HEK293 (cell line): ENCODE results near the gene RTP3.

Source experiments
- CTCF ChIA-PET: fragments of 350-600 bp; formaldehyde crosslinking; extraction: SDS; loops from one replicate; lab custom pipeline; 2021; ENCODE audit warnings: antibody characterized with exemption; lab: Yijun Ruan, JAX
- POLR2A ChIA-PET: fragments of 300-600 bp; formaldehyde crosslinking; extraction: SDS; loops from one replicate; lab custom pipeline; 2020; ENCODE audit warnings: antibody characterized with exemption, inconsistent platforms; lab: Yijun Ruan, JAX
- H3K27ac ChIP-seq: fragments of 200-500 bp; sonication (Bioruptor generic); 2 replicates; pipeline ENCODE4 v1.5.1; 2014; ENCODE audit warnings: low read depth, low read length, control low read depth, inconsistent platforms; ENCODE audit errors: extremely low read depth
- H3K36me3 ChIP-seq, 2 experiments: fragments of 200-500 bp in 1 of 2; sonication (Bioruptor generic) in 1 of 2; 1 replicate in 1 of 2; 2 replicates in 1 of 2; pipeline ENCODE4 v1.5.1; 2014 to 2017; ENCODE audit warnings: inconsistent platforms in 2 of 2, low read length in 2 of 2; ENCODE audit not compliant: control insufficient read depth in 2 of 2, insufficient read depth in 1 of 2
- H3K4me1 ChIP-seq: fragments of 200-500 bp; sonication (Bioruptor generic); 2 replicates; pipeline ENCODE4 v1.5.1; 2014; ENCODE audit warnings: mild to moderate bottlenecking, low read length, inconsistent platforms; ENCODE audit not compliant: control insufficient read depth, insufficient read depth
- H3K4me3 ChIP-seq: 2 replicates; pipeline ENCODE4 v1.5.1; 2011; ENCODE audit warnings: low read depth, mild to moderate bottlenecking, control low read depth, low read length, moderate library complexity
- H3K9me3 ChIP-seq: fragments of 200-500 bp; sonication (Bioruptor generic); 2 replicates; pipeline ENCODE4 v1.5.1; 2014; ENCODE audit warnings: low read depth, low read length, inconsistent platforms; ENCODE audit not compliant: control insufficient read depth, insufficient read depth
- AEBP2 ChIP-seq: fragments of 450-650 bp; formaldehyde crosslinking; IDR thresholded peaks from 2 replicates; pipeline ENCODE4 v1.5.1; 2016; ENCODE audit warnings: missing biosample characterization, missing genetic modification characterization, borderline replicate concordance
- GLIS1 ChIP-seq: fragments of 450-650 bp; formaldehyde crosslinking; IDR thresholded peaks from 2 replicates; pipeline ENCODE4 v1.5.1; 2016; ENCODE audit warnings: missing biosample characterization, missing genetic modification characterization
- HIC1 ChIP-seq: fragments of 450-650 bp; formaldehyde crosslinking; IDR thresholded peaks from 2 replicates; pipeline ENCODE4 v1.5.1; 2016; ENCODE audit warnings: missing biosample characterization, missing genetic modification characterization
- KLF7 ChIP-seq: fragments of 450-650 bp; formaldehyde crosslinking; IDR thresholded peaks from 2 replicates; pipeline ENCODE4 v1.5.1; 2016; ENCODE audit warnings: missing biosample characterization, missing genetic modification characterization, borderline replicate concordance
- RBAK ChIP-seq: fragments of 450-650 bp; formaldehyde crosslinking; IDR thresholded peaks from 2 replicates; pipeline ENCODE4 v1.5.1; 2016; ENCODE audit warnings: missing biosample characterization, missing genetic modification characterization
- YY1 ChIP-seq: fragments of 450-650 bp; formaldehyde crosslinking; IDR thresholded peaks from 2 replicates; pipeline ENCODE4 v1.5.1; 2018; ENCODE audit warnings: missing biosample characterization, missing genetic modification characterization
- ZBTB21 ChIP-seq: fragments of 450-650 bp; formaldehyde crosslinking; IDR thresholded peaks from 2 replicates; pipeline ENCODE4 v1.5.1; 2017; ENCODE audit warnings: missing biosample characterization, missing genetic modification characterization
- ZFHX2 ChIP-seq: fragments of 450-650 bp; formaldehyde crosslinking; conservative IDR thresholded peaks from 2 replicates; pipeline ENCODE4 v1.5.1; 2016; ENCODE audit warnings: missing biosample characterization, missing genetic modification characterization
- ZNF112 ChIP-seq: fragments of 450-650 bp; formaldehyde crosslinking; IDR thresholded peaks from 2 replicates; pipeline ENCODE4 v1.5.0; 2017; ENCODE audit warnings: missing biosample characterization, missing genetic modification characterization
- ZNF132 ChIP-seq: fragments of 450-650 bp; formaldehyde crosslinking; IDR thresholded peaks from 2 replicates; pipeline ENCODE4 v1.5.1; 2017; ENCODE audit warnings: missing biosample characterization, missing genetic modification characterization, borderline replicate concordance
- ZNF148 ChIP-seq: fragments of 450-650 bp; formaldehyde crosslinking; IDR thresholded peaks from 2 replicates; pipeline ENCODE4 v1.5.0; 2017; ENCODE audit warnings: missing biosample characterization, missing genetic modification characterization, borderline replicate concordance
- ZNF223 ChIP-seq: fragments of 450-650 bp; formaldehyde crosslinking; IDR thresholded peaks from 2 replicates; pipeline ENCODE4 v1.5.1; 2016; ENCODE audit warnings: missing biosample characterization, missing genetic modification characterization
- ZNF23 ChIP-seq: fragments of 450-650 bp; formaldehyde crosslinking; IDR thresholded peaks from 2 replicates; pipeline ENCODE4 v1.5.1; 2016; ENCODE audit warnings: missing biosample characterization, missing genetic modification characterization, borderline replicate concordance
- ZNF292 ChIP-seq: fragments of 450-650 bp; formaldehyde crosslinking; IDR thresholded peaks from 2 replicates; pipeline ENCODE4 v1.5.1; 2016; ENCODE audit warnings: low read depth, missing biosample characterization, missing genetic modification characterization, borderline replicate concordance
- ZNF423 ChIP-seq: fragments of 450-650 bp; formaldehyde crosslinking; IDR thresholded peaks from 2 replicates; pipeline ENCODE4 v1.5.1; 2016; ENCODE audit warnings: missing biosample characterization, missing genetic modification characterization
- ZNF830 ChIP-seq: fragments of 450-650 bp; IDR thresholded peaks from 2 replicates; pipeline ENCODE4 v1.5.0; 2018; ENCODE audit warnings: missing biosample characterization, missing genetic modification characterization, low read depth, mild to moderate bottlenecking, moderate library complexity
- ZSCAN4 ChIP-seq: fragments of 450-650 bp; formaldehyde crosslinking; IDR thresholded peaks from 2 replicates; pipeline ENCODE4 v1.5.1; 2017; ENCODE audit warnings: missing biosample characterization, missing genetic modification characterization
- ZXDB ChIP-seq: fragments of 450-650 bp; formaldehyde crosslinking; IDR thresholded peaks from 2 replicates; pipeline ENCODE4 v1.5.1; 2016; ENCODE audit warnings: missing biosample characterization, missing genetic modification characterization

Gene RTP3

GRCh38 chr3:46464326-46465195 is 33.2 kb upstream of the RTP3 start, which contains the start of gene LTF:
LTF (minus strand) TSS chr3:46464905; CDS start chr3:46464867, 38 bp downstream.
- no peak within 1 kb of the TSS for H3K4me3 ChIP-seq
- H3K4me1 ChIP-seq, result no peaks in the 10 kb centered on the region
- ChIA-PET POLR2A (no interaction called here), CTCF (interaction anchor here (0.6 to 0.7 kb wide), 2 partner anchors 24 to 39 kb away, joined by 3 to 5 read pairs; no protein-coding TSS in a partner anchor)
- H3K9me3 ChIP-seq, result no peaks in the 10 kb centered on the region
- no peak within 1 kb of the TSS for H3K27ac ChIP-seq
- H3K36me3 ChIP-seq, result no peaks in the 10 kb centered on the region
- TF ChIP-seq KLF7 (tag by site-specific recombination) (no peak), ZXDB (tag by site-specific recombination) (no peak), ZNF292 (tag by site-specific recombination) (no peak), GLIS1 (tag by site-specific recombination) (no peak), RBAK (tag by site-specific recombination) (no peak), YY1 (tag by site-specific recombination) (no peak), ZNF223 (tag by site-specific recombination) (no peak), HIC1 (no peak), ZNF148 (tag by site-specific recombination) (no peak), ZNF830 (tag by site-specific recombination) (no peak), ZNF23 (no peak), ZNF423 (tag by site-specific recombination) (no peak), ZNF132 (no peak), ZBTB21 (tag by site-specific recombination) (no peak), ZFHX2 (tag by site-specific recombination) (no peak), ZSCAN4 (no peak), ZNF112 (tag by site-specific recombination) (no peak), AEBP2 (tag by site-specific recombination) (no peak)
